HEK293T (cell line): ENCODE data around the gene AKR1C2.
"Not testable (repeated sequence)": the region's sequence is repeated elsewhere in the genome, so short reads cannot be mapped to it uniquely, and the experiment has no call there.

Experiments
- BHLHE40 ChIP-seq: fragments of 450-650 bp; IDR thresholded peaks from 2 replicates; pipeline ENCODE4 v1.6.1; 2016; ENCODE audit warnings: mild to moderate bottlenecking, moderate library complexity, borderline replicate concordance
- CTBP1 ChIP-seq: fragments of 450-650 bp; IDR thresholded peaks from 2 replicates; pipeline ENCODE4 v1.6.1; 2016; ENCODE audit warnings: borderline replicate concordance
- ELF4 ChIP-seq: fragments of 450-650 bp; IDR thresholded peaks from 2 replicates; pipeline ENCODE4 v1.6.1; 2017; ENCODE audit warnings: antibody characterized with exemption
- NFRKB ChIP-seq: fragments of 450-650 bp; IDR thresholded peaks from 2 replicates; pipeline ENCODE4 v1.6.1; 2016; ENCODE audit warnings: mild to moderate bottlenecking, moderate library complexity
- SP1 ChIP-seq: fragments of 450-650 bp; IDR thresholded peaks from 2 replicates; pipeline ENCODE4 v1.6.1; 2017

GRCh38 chr10:4962308-4962707 lies 41.3 kb downstream of the AKR1C2 start:
- not testable (repeated sequence) for TF ChIP-seq SP1, ELF4, NFRKB, CTBP1, BHLHE40
